HG03095 (cell line): ENCODE results near the gene CXCL11.
A peak's percentile ranks its signal among the peaks of the same experiment; 100 is the strongest.
"Not testable (repeated sequence)": the region's sequence is repeated elsewhere in the genome, so short reads cannot be mapped to it uniquely, and the experiment has no call there.

Experiments used
- ATAC-seq: cut with Tn5 transposase; IDR thresholded peaks from one replicate; pipeline ENCODE4 v1.9.1; 2021; ENCODE audit warnings: moderate library complexity; ENCODE audit not compliant: unreplicated experiment

The CXCL11 gene

GRCh38 chr4:76043306-76043705, 7.4 kb upstream of the CXCL11 start:
- not testable (repeated sequence) for ATAC-seq

- ATAC-seq: not testable (repeated sequence)
Observed at GRCh38 chr4:76042241-76042998, 6.5 kb upstream of the CXCL11 start.

DNA sequence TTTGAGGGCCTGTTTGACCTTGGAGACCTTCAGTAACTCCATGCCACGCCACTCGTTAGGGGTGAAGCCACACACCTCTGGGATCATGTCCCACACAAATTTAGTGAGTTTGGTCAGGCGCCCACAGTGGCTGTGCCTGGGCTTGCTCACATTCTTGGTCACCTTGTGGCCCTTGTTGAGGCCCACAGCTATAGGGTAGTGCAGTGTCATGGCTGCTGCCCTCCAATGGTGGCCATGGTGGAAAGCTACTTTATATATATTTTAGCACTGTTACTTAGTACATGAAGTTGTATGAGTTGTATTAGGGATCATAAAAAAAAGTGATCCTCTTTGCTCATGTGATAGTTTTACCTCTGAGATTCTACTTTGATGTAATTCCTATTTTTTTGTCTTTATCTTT, 985 bp upstream of the CXCL11 start:
- ATAC-seq: no peak

DNA sequence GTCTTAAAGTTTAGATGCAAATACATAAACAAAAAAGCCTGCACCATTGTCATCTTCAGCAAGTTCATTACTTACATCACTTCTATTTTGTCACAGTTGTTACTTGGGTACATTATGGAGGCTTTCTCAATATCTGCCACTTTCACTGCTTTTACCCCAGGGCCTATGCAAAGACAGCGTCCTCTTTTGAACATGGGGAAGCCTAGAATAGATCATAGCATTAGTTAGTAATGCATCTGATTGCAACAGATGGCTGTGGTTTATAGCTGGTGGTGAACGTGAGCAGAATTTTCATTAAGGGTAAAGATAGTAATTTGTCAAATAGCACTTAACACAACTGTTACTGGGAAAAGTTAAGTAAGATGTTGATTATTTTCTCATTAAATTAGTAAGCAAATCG, 729 bp downstream of the CXCL11 start:
- ATAC-seq: no peak

GRCh38 chr4:76029300-76029699, 6.6 kb downstream of the CXCL11 start:
- ATAC-seq: no peak

GRCh38 chr4:76028350-76028765, 7.5 kb downstream of the CXCL11 start:
- ATAC-seq: no peak

- no peak for ATAC-seq
Observed at GRCh38 chr4:76024065-76024464, 11.8 kb downstream of the CXCL11 start.

DNA sequence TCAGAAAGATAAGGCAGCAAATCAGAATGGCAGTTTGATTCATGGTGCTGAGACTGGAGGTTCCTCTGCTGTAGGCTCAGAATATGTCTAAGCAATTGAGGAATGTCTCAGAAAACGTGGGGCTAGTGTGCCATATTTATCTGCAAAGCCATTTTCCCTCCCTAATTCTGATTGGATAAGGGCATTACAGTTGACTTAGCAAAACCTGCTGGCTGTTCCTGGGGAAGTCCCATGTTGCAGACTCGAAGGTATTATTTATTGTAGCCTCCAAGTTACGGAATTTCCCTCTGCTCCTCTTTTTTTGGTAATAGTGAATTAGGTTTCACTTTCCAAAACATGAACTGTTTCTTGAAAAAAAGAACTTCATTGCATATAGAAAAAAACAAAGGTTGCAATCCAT, 12.5 kb downstream of the CXCL11 start, which contains the start of gene CXCL10:
TSS of gene CXCL10 (minus strand) at position 109 of the 400 bp plus-strand sequence. CDS start at position 43, 66 bp downstream.
- no peak for ATAC-seq

DNA sequence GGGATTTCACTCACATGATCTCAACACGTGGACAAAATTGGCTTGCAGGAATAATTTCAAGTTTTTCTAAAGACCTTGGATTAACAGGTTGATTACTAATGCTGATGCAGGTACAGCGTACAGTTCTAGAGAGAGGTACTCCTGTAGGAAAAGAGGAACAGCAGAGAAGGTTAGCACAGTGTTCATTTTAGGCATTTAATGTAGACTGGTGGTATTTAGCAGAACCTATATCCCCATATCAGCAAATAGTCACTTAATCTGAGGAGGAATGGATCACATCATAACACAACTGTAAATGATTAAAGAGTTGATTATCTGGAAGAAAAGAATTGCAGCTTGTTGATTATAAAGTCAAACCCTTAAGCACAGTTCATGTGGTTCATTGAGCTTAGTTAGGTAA, 13.2 kb downstream of the CXCL11 start:
- ATAC-seq: no peak

GRCh38 chr4:76022031-76022430, 13.8 kb downstream of the CXCL11 start:
- no peak for ATAC-seq

- ATAC-seq: no peak
Observed at GRCh38 chr4:76017056-76017686, 18.7 kb downstream of the CXCL11 start.

- peak; percentile 52 for ATAC-seq
Observed at GRCh38 chr4:76016393-76016792, 19.5 kb downstream of the CXCL11 start.

DNA sequence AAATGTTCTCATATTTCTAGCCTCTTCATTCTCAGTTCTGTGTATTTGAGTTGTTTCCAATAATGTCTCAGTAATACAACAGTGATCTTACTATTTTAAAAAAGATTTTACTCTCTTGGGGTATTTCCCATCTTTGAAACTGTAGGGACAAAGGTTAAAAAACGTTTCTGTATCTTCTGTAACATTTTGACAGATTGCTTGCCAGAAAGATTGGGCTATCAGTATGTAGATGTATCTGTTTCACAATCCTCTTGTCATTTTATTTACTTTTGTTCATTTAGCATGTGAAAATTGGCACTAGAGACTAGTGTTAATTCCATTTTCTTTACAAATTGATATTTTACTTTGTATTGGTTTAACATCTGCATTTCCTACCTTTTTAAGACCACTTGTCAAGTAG, 22.3 kb downstream of the CXCL11 start:
- ATAC-seq: no peak

GRCh38 chr4:76012388-76012801, 23.5 kb downstream of the CXCL11 start:
- no peak for ATAC-seq

DNA sequence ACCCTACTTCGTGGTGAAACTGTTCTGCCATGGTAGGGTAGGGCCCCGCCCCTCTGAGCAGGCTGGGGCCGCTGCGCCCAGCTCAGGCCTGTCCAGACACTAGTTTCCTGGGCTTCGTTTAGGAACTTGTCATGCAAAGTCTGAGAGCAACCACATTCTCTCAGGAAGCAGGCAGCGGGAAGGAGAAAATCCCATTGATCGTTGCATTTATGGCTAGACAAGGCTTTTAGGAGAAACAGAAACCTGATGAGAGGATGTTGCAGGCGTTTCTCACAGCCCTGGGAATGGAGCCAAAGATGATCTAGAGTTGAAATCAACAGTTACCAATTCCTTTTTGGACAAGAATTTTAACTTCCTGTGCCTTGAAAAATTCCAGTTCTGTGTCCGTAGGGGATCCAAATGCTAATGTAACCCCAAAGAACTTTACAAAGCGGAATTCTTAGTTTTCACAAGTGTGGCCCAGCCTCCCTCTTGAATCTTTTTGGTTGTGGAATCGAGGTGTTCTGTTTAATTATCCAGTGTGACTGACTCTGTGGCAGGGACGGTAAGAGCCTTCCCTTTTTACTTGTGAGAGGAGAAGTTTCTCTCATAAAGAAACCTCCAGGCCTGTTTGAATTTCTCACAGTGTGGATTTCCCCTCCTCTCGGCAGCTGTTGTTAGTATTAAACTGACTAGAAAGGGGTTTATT, 24.0 kb downstream of the CXCL11 start:
- ATAC-seq: peak; percentile 67

- ATAC-seq: no peak
Observed at GRCh38 chr4:76011018-76011670, 24.7 kb downstream of the CXCL11 start.

DNA sequence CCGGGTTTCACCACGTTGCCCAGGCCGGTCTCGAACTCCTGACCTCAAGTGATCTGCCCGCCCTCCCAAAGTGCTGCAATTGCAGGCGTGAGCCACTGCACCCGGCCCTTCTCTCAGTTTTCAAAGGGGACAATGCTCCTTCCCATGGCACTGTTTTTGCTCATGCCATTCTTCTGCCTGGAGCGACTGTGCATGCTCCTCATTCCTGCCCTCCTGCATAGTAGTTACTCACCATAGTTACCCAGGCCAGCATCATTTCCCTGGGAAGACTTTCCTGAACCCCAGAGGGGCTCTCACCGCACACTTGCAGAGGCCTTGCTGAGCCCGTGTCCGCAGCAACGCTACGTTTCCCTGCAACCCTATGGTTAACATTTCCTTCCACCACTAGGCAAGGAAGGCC, 25.3 kb downstream of the CXCL11 start:
- ATAC-seq: no peak

GRCh38 chr4:76009311-76009710, 26.6 kb downstream of the CXCL11 start:
- ATAC-seq: no peak

GRCh38 chr4:76007089-76007862, 28.6 kb downstream of the CXCL11 start, which contains the start of gene CXCL9:
TSS of gene CXCL9 (minus strand) at chr4:76007509. CDS start at chr4:76007449, 60 bp downstream.
- ATAC-seq: no peak

DNA sequence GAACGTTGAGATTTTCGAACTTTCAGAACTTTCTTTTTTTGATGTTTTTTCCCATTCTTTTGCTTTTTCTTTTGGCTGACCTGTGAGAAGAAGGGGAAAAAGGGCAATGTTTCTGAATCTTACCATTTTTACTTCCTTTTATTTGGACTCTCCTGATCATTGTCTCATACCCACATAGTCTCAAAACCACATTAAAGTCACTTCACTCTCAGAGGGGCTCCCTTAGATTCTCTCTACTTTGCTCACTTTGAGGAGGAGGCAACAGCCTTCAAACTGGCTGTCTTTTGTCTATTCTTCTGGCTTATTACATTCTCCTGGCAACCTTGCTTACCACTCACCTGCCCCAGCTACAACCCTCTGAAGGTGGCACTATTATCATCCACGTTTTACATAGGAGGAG, 32.2 kb downstream of the CXCL11 start:
- ATAC-seq: no peak
